Mesothelial cell of epicardium (in vitro differentiated cells): ENCODE results near the gene FGD4. TPM values are rescaled to one million over a fixed set of nuclear protein-coding genes. Genes with fewer than 3 reads are reported as not detected.

Source experiments
- DNase-seq, 2 experiments: peaks; one replicate each; pipeline ENCODE4 v3.0.0; 2021; ENCODE audit warnings: low spot score in 2 of 2; ENCODE audit not compliant: unreplicated experiment in 2 of 2
- H3K27ac Mint-ChIP-seq: 2 replicates; pipeline ENCODE4 v1.8.0; 2021; ENCODE audit warnings: mixed read lengths
- H3K27me3 Mint-ChIP-seq: 2 replicates; pipeline ENCODE4 v1.8.0; 2021; ENCODE audit warnings: low read depth, mixed read lengths
- H3K36me3 Mint-ChIP-seq: 2 replicates; pipeline ENCODE4 v1.8.0; 2021; ENCODE audit warnings: mixed read lengths
- H3K4me1 Mint-ChIP-seq: 2 replicates; pipeline ENCODE4 v1.8.0; 2021; ENCODE audit warnings: mixed read lengths
- H3K4me3 Mint-ChIP-seq: 2 replicates; pipeline ENCODE4 v1.8.0; 2021; ENCODE audit warnings: mild to moderate bottlenecking, moderate library complexity, mixed read lengths
- H3K9me3 Mint-ChIP-seq: 2 replicates; pipeline ENCODE4 v1.8.0; 2021; ENCODE audit warnings: mixed read lengths
- total RNA-seq: library from RNA; stranded (reverse); gene quantifications from 3 replicates; pipeline ENCODE4 v1.2.1, GENCODE V29; 2021
- TF ChIP-seq, protein P1 (sequence below): fragments of 200-600 bp; sonication (generic); IDR thresholded peaks from one replicate; pipeline ENCODE4 v1.5.0; 2021; ENCODE audit warnings: antibody characterized with exemption; ENCODE audit not compliant: unreplicated experiment

FGD4 gene
- total RNA-seq, 1 donor from 2014 or later = 13.4 TPM

GRCh38 chr12:32546272-32546671 lies 146.9 kb downstream of the FGD4 start:
- Mint-ChIP-seq H3K27ac (no peak overlapping the region), H3K36me3 (no peaks in the 10 kb centered on the region), H3K4me3 (no peak overlapping the region), H3K4me1 (peaks cover 30% of the 10 kb centered on the region), H3K9me3 (no peaks in the 10 kb centered on the region), H3K27me3 (no peaks in the 10 kb centered on the region)
- no peak for DNase-seq
- TF ChIP-seq, protein P1, sequence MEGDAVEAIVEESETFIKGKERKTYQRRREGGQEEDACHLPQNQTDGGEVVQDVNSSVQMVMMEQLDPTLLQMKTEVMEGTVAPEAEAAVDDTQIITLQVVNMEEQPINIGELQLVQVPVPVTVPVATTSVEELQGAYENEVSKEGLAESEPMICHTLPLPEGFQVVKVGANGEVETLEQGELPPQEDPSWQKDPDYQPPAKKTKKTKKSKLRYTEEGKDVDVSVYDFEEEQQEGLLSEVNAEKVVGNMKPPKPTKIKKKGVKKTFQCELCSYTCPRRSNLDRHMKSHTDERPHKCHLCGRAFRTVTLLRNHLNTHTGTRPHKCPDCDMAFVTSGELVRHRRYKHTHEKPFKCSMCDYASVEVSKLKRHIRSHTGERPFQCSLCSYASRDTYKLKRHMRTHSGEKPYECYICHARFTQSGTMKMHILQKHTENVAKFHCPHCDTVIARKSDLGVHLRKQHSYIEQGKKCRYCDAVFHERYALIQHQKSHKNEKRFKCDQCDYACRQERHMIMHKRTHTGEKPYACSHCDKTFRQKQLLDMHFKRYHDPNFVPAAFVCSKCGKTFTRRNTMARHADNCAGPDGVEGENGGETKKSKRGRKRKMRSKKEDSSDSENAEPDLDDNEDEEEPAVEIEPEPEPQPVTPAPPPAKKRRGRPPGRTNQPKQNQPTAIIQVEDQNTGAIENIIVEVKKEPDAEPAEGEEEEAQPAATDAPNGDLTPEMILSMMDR = no peak

DNA sequence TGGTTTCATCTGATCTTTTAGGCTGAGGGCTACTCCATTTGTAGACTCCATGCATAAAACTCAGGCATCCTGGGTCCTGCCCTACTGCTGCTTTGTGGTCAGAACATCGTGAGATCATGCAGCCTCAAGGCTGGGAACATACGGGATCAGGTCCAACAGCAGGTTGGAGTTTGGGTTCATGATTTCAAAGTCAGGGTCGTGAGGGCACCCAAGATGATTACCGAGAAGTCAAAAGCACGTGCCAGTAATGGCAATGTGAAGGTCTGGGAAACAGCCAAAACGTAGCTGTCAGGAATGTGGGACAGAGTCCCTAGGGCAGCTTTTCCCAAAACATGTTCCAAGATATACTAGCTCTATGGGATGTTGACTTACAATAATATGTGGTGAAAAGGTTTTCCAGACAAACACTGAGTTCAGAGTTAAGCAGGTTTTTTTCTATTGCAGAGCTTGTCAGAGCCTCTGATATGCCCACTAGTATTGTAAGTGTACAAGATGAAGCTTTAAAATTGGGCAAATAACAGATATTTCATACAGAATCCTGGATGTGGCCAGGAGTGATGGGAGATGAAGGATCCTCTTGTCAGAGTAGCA lies 149.4 kb downstream of the FGD4 start:
- no peak for DNase-seq

GRCh38 chr12:32549675-32550079 lies 150.3 kb downstream of the FGD4 start:
- TF ChIP-seq, protein P1 = no peak
- Mint-ChIP-seq H3K27ac (peak overlapping the region; percentile 65), H3K4me1 (peaks cover 18% of the 10 kb centered on the region), H3K4me3 (no peak overlapping the region), H3K9me3 (no peaks in the 10 kb centered on the region), H3K27me3 (no peaks in the 10 kb centered on the region), H3K36me3 (peaks cover 3% of the 10 kb centered on the region)
- no peak for DNase-seq

More for the DNA sequence above, 149.4 kb downstream of the FGD4 start:
- Mint-ChIP-seq H3K27ac (peak overlapping the region; percentile 15), H3K4me3 (no peak overlapping the region), H3K36me3 (peaks cover 3% of the 10 kb centered on the region), H3K9me3 (no peaks in the 10 kb centered on the region), H3K4me1 (peaks cover 18% of the 10 kb centered on the region), H3K27me3 (no peaks in the 10 kb centered on the region)
- TF ChIP-seq, protein P1 = no peak

- TF ChIP-seq, protein P1 = no peak
- no peaks in the 10 kb centered on the region for H3K9me3 Mint-ChIP-seq
- H3K4me1 Mint-ChIP-seq = peaks cover 18% of the 10 kb centered on the region
- no peak overlapping the region for H3K4me3 Mint-ChIP-seq
- H3K36me3 Mint-ChIP-seq = peaks cover 3% of the 10 kb centered on the region
- H3K27ac Mint-ChIP-seq = no peak overlapping the region
- no peaks in the 10 kb centered on the region for H3K27me3 Mint-ChIP-seq
- DNase-seq = no peak
Measured at GRCh38 chr12:32551058-32551457, 151.7 kb downstream of the FGD4 start.

GRCh38 chr12:32558903-32559302 lies 159.5 kb downstream of the FGD4 start:
- Mint-ChIP-seq H3K27ac (no peak overlapping the region), H3K9me3 (peaks cover 7% of the 10 kb centered on the region), H3K27me3 (no peaks in the 10 kb centered on the region), H3K4me1 (peaks cover 9% of the 10 kb centered on the region), H3K36me3 (peaks cover 7% of the 10 kb centered on the region), H3K4me3 (no peak overlapping the region)
- DNase-seq = no peak
- TF ChIP-seq, protein P1 = no peak

DNA sequence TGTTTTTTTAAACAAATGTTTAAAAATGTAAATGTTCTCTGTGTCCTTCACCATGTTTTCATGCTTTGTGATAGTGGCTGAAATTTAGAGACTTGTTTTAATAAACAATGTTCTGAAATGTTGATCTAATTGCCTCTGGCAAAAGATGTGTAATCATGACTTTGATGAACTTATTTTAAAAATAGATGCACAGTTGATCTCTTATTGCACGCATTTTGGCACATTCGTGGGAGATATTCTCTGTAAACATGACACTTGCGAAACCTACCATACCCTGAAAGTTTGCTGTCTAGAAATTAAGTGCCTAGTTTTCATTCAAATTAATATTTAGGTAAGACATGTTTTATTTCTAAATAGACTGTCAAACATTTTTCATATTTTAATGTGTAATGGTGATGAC lies 160.1 kb downstream of the FGD4 start:
- H3K4me1 Mint-ChIP-seq = peaks cover 9% of the 10 kb centered on the region
- H3K27me3 Mint-ChIP-seq = no peaks in the 10 kb centered on the region
- H3K9me3 Mint-ChIP-seq = peaks cover 7% of the 10 kb centered on the region
- no peak overlapping the region for H3K4me3 Mint-ChIP-seq
- TF ChIP-seq, protein P1 = no peak
- DNase-seq = no peak
- peaks cover 12% of the 10 kb centered on the region for H3K36me3 Mint-ChIP-seq
- peak overlapping the region; percentile 22 for H3K27ac Mint-ChIP-seq
